Measurements from ENCODE around the gene CCNQ.

Gene CCNQ

GRCh38 chrX:153576239-153576870 is 22.6 kb downstream of the CCNQ start:
- peak; percentile 71 for DNase-seq (ENCODE audit: low read depth, low spot score)

GRCh38 chrX:153573984-153574383 is 25.0 kb downstream of the CCNQ start:
- no peak for DNase-seq (ENCODE audit: low read depth, low spot score)

- no peak for DNase-seq (ENCODE audit: low read depth, low spot score)
These were observed 26.3 kb downstream of the CCNQ start for GRCh38 chrX:153572601-153573000.

- DNase-seq (ENCODE audit: low read depth, low spot score): no peak
These were observed 27.4 kb downstream of the CCNQ start for GRCh38 chrX:153571534-153571908.

GRCh38 chrX:153569475-153569874 is 29.5 kb downstream of the CCNQ start:
- no peak for DNase-seq (ENCODE audit: low read depth, low spot score)

- no peak for DNase-seq (ENCODE audit: low read depth, low spot score)
These were observed 30.4 kb downstream of the CCNQ start for GRCh38 chrX:153568451-153569011.

- peak; percentile 68 for DNase-seq (ENCODE audit: low read depth, low spot score)
These were observed 32.9 kb downstream of the CCNQ start for GRCh38 chrX:153565996-153566580.

GRCh38 chrX:153564047-153564606 is 34.8 kb downstream of the CCNQ start:
- peak; percentile 36 for DNase-seq (ENCODE audit: low read depth, low spot score)

- no peak for DNase-seq (ENCODE audit: low read depth, low spot score)
These were observed 36.4 kb downstream of the CCNQ start for GRCh38 chrX:153562546-153562945.

GRCh38 chrX:153561337-153561736 is 37.6 kb downstream of the CCNQ start:
- no peak for DNase-seq (ENCODE audit: low read depth, low spot score)

GRCh38 chrX:153560466-153560865 is 38.5 kb downstream of the CCNQ start:
- no peak for DNase-seq (ENCODE audit: low read depth, low spot score)

- no peak for DNase-seq (ENCODE audit: low read depth, low spot score)
These were observed 38.9 kb downstream of the CCNQ start for GRCh38 chrX:153560000-153560399.

- no peak for DNase-seq (ENCODE audit: low read depth, low spot score)
These were observed 41.2 kb downstream of the CCNQ start for GRCh38 chrX:153557618-153558355.

- no peak for DNase-seq (ENCODE audit: low read depth, low spot score)
These were observed 42.2 kb downstream of the CCNQ start for GRCh38 chrX:153556767-153557166.

GRCh38 chrX:153554519-153555167 is 44.3 kb downstream of the CCNQ start:
- DNase-seq (ENCODE audit: low read depth, low spot score): peak; percentile 87

GRCh38 chrX:153551135-153551534 is 47.8 kb downstream of the CCNQ start:
- DNase-seq (ENCODE audit: low read depth, low spot score): no peak

- DNase-seq (ENCODE audit: low read depth, low spot score): peak; percentile 61
These were observed 49.1 kb downstream of the CCNQ start for GRCh38 chrX:153549807-153550206.

- DNase-seq (ENCODE audit: low read depth, low spot score): no peak
These were observed 49.7 kb downstream of the CCNQ start for GRCh38 chrX:153549231-153549630.

GRCh38 chrX:153547195-153547594 is 51.7 kb downstream of the CCNQ start:
- no peak for DNase-seq (ENCODE audit: low read depth, low spot score)

GRCh38 chrX:153546386-153546785 is 52.6 kb downstream of the CCNQ start:
- DNase-seq (ENCODE audit: low read depth, low spot score): no peak

GRCh38 chrX:153544727-153545126 is 54.2 kb downstream of the CCNQ start:
- no peak for DNase-seq (ENCODE audit: low read depth, low spot score)

- no peak for DNase-seq (ENCODE audit: low read depth, low spot score)
These were observed 59.0 kb downstream of the CCNQ start for GRCh38 chrX:153539979-153540358.

Data from ELF-1 (cell line).